ENCODE data around the gene CROCC2. TPM values are rescaled to one million over a fixed set of nuclear protein-coding genes. Genes with fewer than 3 reads are reported as not detected.

Gene CROCC2
- total and polyA plus RNA-seq, 7 experiments from 2014 or later: 0.22 TPM; not detected in 6

GRCh38 chr2:240967681-240968621, 61.8 kb downstream of the CROCC2 start:
- ChIA-PET POLR2A (no interaction called here), CTCF (no interaction called here)
- H3K9me3 Mint-ChIP-seq: peaks cover 0 to 7% (median 0%) of the 10 kb centered on the region in 11 donors
- no peak for ATAC-seq
- no peak overlapping the region for H3K4me3 Mint-ChIP-seq
- intact Hi-C loops (cut with micrococcal nuclease): no loop called here
- no peaks in the 10 kb centered on the region for H3K9me3 ChIP-seq (ENCODE audit: control insufficient read depth in 2 of 3, low read length in 3 of 3)
- H3K4me3 ChIP-seq (ENCODE audit: low read length): no peak overlapping the region
- no peaks in the 10 kb centered on the region for H3K36me3 ChIP-seq (ENCODE audit: control insufficient read depth in 2 of 3, insufficient read depth in 3 of 3, low read length in 3 of 3)
- H3K4me1 Mint-ChIP-seq: peaks cover 0 to 10% (median 0%) of the 10 kb centered on the region in 7 donors
- H3K4me1 ChIP-seq (ENCODE audit: control insufficient read depth in 2 of 2, insufficient read depth in 2 of 2, low read length in 2 of 2): no peaks in the 10 kb centered on the region
- peaks cover 0 to 7% (median 6%) of the 10 kb centered on the region in 5 donors for H3K27me3 Mint-ChIP-seq
- no peak overlapping the region for H3K27ac Mint-ChIP-seq
- H3K27ac ChIP-seq (ENCODE audit: low read depth, low read length): no peak overlapping the region
- H3K27me3 ChIP-seq (ENCODE audit: control insufficient read depth in 2 of 2, insufficient read depth in 2 of 2, low read length in 2 of 2): no peaks in the 10 kb centered on the region
- peaks cover 0 to 5% (median 0%) of the 10 kb centered on the region in 5 donors for H3K36me3 Mint-ChIP-seq
- peak in 1 of 9 donors; percentile 3 for DNase-seq

DNA sequence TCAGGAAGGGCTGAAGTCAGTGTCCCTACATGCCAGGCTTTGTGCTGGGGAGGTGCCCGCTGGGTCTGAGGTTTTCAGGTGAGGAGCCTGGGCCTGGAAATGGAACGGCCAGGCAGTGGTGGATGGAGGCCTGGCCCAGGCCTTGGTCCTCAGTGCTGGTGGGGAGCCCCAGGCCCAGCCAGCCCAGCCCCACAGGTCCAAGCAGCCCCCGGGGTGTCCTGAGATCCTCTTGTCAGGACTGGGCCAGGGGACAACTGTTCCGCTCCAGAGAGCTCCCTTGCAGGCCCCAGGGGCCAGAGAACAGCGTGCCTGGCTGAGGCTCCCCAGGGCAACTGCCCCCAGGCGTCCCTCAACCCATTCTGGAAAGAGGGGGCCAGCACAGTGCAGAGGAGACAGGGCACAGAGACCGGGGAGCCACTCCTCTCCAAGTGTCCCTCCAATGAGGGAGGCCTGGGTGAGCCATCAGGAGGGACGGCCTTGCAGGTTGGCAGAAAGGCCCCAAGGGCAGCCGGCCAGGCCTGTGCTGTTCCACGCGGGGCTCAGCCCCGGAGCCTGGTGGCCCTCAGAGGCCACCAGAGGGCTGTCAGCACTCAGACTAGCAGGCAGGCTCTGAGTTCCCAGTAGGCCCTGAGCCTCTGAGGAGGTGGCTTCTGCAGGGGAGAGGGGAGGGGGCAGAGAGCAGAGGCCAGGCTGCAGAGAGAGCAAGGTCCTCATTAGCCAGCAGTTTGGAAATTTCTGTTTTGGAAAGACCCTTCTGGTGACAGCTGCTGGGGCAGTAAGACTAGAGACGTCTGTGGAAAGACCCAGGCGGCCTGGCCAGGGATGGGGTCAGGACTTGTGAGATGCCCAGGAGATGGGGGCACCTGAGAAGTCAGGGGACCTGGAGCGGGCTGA, 62.8 kb downstream of the CROCC2 start:
- ChIA-PET POLR2A (no interaction called here), CTCF (no interaction called here)
- no peaks in the 10 kb centered on the region for H3K36me3 ChIP-seq (ENCODE audit: control insufficient read depth in 2 of 3, insufficient read depth in 3 of 3, low read length in 3 of 3)
- Mint-ChIP-seq H3K27ac (no peak overlapping the region), H3K4me3 (no peak overlapping the region), H3K27me3 (peaks cover 0 to 11% (median 7%) of the 10 kb centered on the region in 5 donors), H3K9me3 (peaks cover 0 to 7% (median 0%) of the 10 kb centered on the region in 11 donors), H3K36me3 (peaks cover 0 to 5% (median 0%) of the 10 kb centered on the region in 5 donors), H3K4me1 (peaks cover 0 to 14% (median 0%) of the 10 kb centered on the region in 7 donors)
- H3K27ac ChIP-seq (ENCODE audit: low read depth, low read length): no peak overlapping the region
- DNase-seq: peak in 1 of 9 donors; percentile 7
- no peak overlapping the region for H3K4me3 ChIP-seq (ENCODE audit: low read length)
- no peaks in the 10 kb centered on the region for H3K9me3 ChIP-seq (ENCODE audit: control insufficient read depth in 2 of 3, low read length in 3 of 3)
- intact Hi-C loops (cut with micrococcal nuclease): no loop called here
- no peaks in the 10 kb centered on the region for H3K4me1 ChIP-seq (ENCODE audit: control insufficient read depth in 2 of 2, insufficient read depth in 2 of 2, low read length in 2 of 2)
- no peaks in the 10 kb centered on the region for H3K27me3 ChIP-seq (ENCODE audit: control insufficient read depth in 2 of 2, insufficient read depth in 2 of 2, low read length in 2 of 2)
- no peak for ATAC-seq

GRCh38 chr2:240970104-240970503, 64.0 kb downstream of the CROCC2 start:
- Mint-ChIP-seq H3K27me3 (peaks cover 0 to 18% (median 12%) of the 10 kb centered on the region in 5 donors), H3K9me3 (peaks cover 0 to 7% (median 0%) of the 10 kb centered on the region in 11 donors), H3K27ac (no peak overlapping the region), H3K4me3 (no peak overlapping the region), H3K4me1 (peaks cover 6 to 23% (median 7%) of the 10 kb centered on the region in 7 donors), H3K36me3 (peaks cover 0 to 5% (median 0%) of the 10 kb centered on the region in 5 donors)
- H3K4me1 ChIP-seq (ENCODE audit: control insufficient read depth in 2 of 2, insufficient read depth in 2 of 2, low read length in 2 of 2): no peaks in the 10 kb centered on the region
- ATAC-seq (no peak), DNase-seq (no peak)
- H3K36me3 ChIP-seq (ENCODE audit: control insufficient read depth in 2 of 3, insufficient read depth in 3 of 3, low read length in 3 of 3): no peaks in the 10 kb centered on the region
- ChIA-PET CTCF (no interaction called here), POLR2A (no interaction called here)
- H3K27me3 ChIP-seq (ENCODE audit: control insufficient read depth in 2 of 2, insufficient read depth in 2 of 2, low read length in 2 of 2): peaks cover 0 to under 1% of the 10 kb centered on the region in 2 donors
- H3K9me3 ChIP-seq (ENCODE audit: control insufficient read depth in 2 of 3, low read length in 3 of 3): no peaks in the 10 kb centered on the region
- H3K4me3 ChIP-seq (ENCODE audit: low read length): no peak overlapping the region
- no peak overlapping the region for H3K27ac ChIP-seq (ENCODE audit: low read depth, low read length)
- intact Hi-C loops (cut with micrococcal nuclease): no loop called here

- intact Hi-C loops (cut with micrococcal nuclease): no loop called here
- H3K4me1 Mint-ChIP-seq: peaks cover 6 to 25% (median 8%) of the 10 kb centered on the region in 7 donors
- Histone ChIP-seq H3K27ac (ENCODE audit: low read depth, low read length) (no peak overlapping the region), H3K9me3 (ENCODE audit: control insufficient read depth in 2 of 3, low read length in 3 of 3) (no peaks in the 10 kb centered on the region), H3K4me3 (ENCODE audit: low read length) (no peak overlapping the region), H3K27me3 (ENCODE audit: control insufficient read depth in 2 of 2, insufficient read depth in 2 of 2, low read length in 2 of 2) (peaks cover 0 to 3% of the 10 kb centered on the region in 2 donors), H3K36me3 (ENCODE audit: control insufficient read depth in 2 of 3, insufficient read depth in 3 of 3, low read length in 3 of 3) (no peaks in the 10 kb centered on the region), H3K4me1 (ENCODE audit: control insufficient read depth in 2 of 2, insufficient read depth in 2 of 2, low read length in 2 of 2) (no peaks in the 10 kb centered on the region)
- peaks cover 0 to 7% (median 0%) of the 10 kb centered on the region in 11 donors for H3K9me3 Mint-ChIP-seq
- no peak for DNase-seq
- H3K27me3 Mint-ChIP-seq: peaks cover 0 to 18% (median 12%) of the 10 kb centered on the region in 5 donors
- no peak overlapping the region for H3K27ac Mint-ChIP-seq
- ChIA-PET CTCF (no interaction called here), POLR2A (no interaction called here)
- no peak overlapping the region for H3K4me3 Mint-ChIP-seq
- peaks cover 0 to 5% (median 0%) of the 10 kb centered on the region in 5 donors for H3K36me3 Mint-ChIP-seq
- ATAC-seq: no peak
Measured at GRCh38 chr2:240970816-240971215, 64.7 kb downstream of the CROCC2 start.

DNA sequence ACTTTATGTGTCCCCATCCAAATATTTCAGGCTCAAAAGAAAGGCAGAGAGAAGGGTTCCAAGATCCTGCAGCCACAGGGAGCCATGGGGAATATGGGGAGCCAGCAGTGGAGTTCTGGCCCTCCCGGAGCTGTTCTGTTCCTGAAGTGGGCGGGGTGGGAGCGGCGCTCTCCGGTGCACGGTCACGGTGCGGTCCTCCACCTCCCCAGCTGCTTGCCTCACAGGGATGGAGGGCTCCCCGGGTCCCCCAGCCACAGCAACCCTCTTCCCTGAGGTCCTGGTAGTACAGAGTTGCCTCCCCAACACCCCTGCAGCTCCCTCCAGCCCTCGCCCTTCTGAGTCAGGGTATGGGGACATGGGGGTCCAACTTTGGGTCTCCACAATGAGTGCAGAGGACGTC, 66.1 kb downstream of the CROCC2 start:
- Mint-ChIP-seq H3K27me3 (peaks cover 0 to 18% (median 12%) of the 10 kb centered on the region in 5 donors), H3K36me3 (peaks cover 0 to 5% (median 0%) of the 10 kb centered on the region in 5 donors), H3K27ac (no peak overlapping the region), H3K9me3 (peaks cover 0 to 7% (median 0%) of the 10 kb centered on the region in 11 donors), H3K4me1 (peaks cover 6 to 25% (median 8%) of the 10 kb centered on the region in 7 donors), H3K4me3 (no peak overlapping the region)
- ChIA-PET POLR2A (no interaction called here), CTCF (interaction anchor here (1.2 kb wide), 1 partner anchor 13 kb away, joined by 3 read pairs; no protein-coding TSS in a partner anchor)
- ATAC-seq (no peak), DNase-seq (no peak)
- H3K9me3 ChIP-seq (ENCODE audit: control insufficient read depth in 2 of 3, low read length in 3 of 3): no peaks in the 10 kb centered on the region
- no peak overlapping the region for H3K27ac ChIP-seq (ENCODE audit: low read depth, low read length)
- no peak overlapping the region for H3K4me3 ChIP-seq (ENCODE audit: low read length)
- no peaks in the 10 kb centered on the region for H3K36me3 ChIP-seq (ENCODE audit: control insufficient read depth in 2 of 3, insufficient read depth in 3 of 3, low read length in 3 of 3)
- H3K27me3 ChIP-seq (ENCODE audit: control insufficient read depth in 2 of 2, insufficient read depth in 2 of 2, low read length in 2 of 2): peaks cover 0 to 3% of the 10 kb centered on the region in 2 donors
- H3K4me1 ChIP-seq (ENCODE audit: control insufficient read depth in 2 of 2, insufficient read depth in 2 of 2, low read length in 2 of 2): no peaks in the 10 kb centered on the region
- intact Hi-C loops (cut with micrococcal nuclease): no loop called here

- Mint-ChIP-seq H3K27me3 (peaks cover 0 to 18% (median 12%) of the 10 kb centered on the region in 5 donors), H3K9me3 (peaks cover 0 to 7% (median 0%) of the 10 kb centered on the region in 11 donors), H3K36me3 (peaks cover 0 to 5% (median 0%) of the 10 kb centered on the region in 5 donors), H3K27ac (no peak overlapping the region), H3K4me1 (peaks cover 6 to 25% (median 8%) of the 10 kb centered on the region in 7 donors), H3K4me3 (no peak overlapping the region)
- H3K27ac ChIP-seq (ENCODE audit: low read depth, low read length): no peak overlapping the region
- H3K4me1 ChIP-seq (ENCODE audit: control insufficient read depth in 2 of 2, insufficient read depth in 2 of 2, low read length in 2 of 2): no peaks in the 10 kb centered on the region
- H3K36me3 ChIP-seq (ENCODE audit: control insufficient read depth in 2 of 3, insufficient read depth in 3 of 3, low read length in 3 of 3): no peaks in the 10 kb centered on the region
- DNase-seq: no peak
- no peak overlapping the region for H3K4me3 ChIP-seq (ENCODE audit: low read length)
- intact Hi-C loops (cut with micrococcal nuclease): no loop called here
- POLR2A ChIA-PET: no interaction called here
- CTCF ChIA-PET: interaction anchor here (0.6 to 1.2 kb wide), 2 partner anchors 14 to 177 kb away, joined by 3 read pairs; no protein-coding TSS in a partner anchor
- H3K9me3 ChIP-seq (ENCODE audit: control insufficient read depth in 2 of 3, low read length in 3 of 3): no peaks in the 10 kb centered on the region
- no peak for ATAC-seq
- H3K27me3 ChIP-seq (ENCODE audit: control insufficient read depth in 2 of 2, insufficient read depth in 2 of 2, low read length in 2 of 2): peaks cover 0 to 3% of the 10 kb centered on the region in 2 donors
Measured at GRCh38 chr2:240972636-240973521, 66.7 kb downstream of the CROCC2 start.

Measured in naive thymus-derived CD4-positive, alpha-beta T cell (primary cell).